ENCODE measurements around the gene PPP2R5D.
"Not testable (repeated sequence)": the region's sequence is repeated elsewhere in the genome, so short reads cannot be mapped to it uniquely, and the experiment has no call there.

PPP2R5D gene

GRCh38 chr6:43033496-43034189, 49.3 kb downstream of the PPP2R5D start:
- Histone ChIP-seq H3K27me3 (no peaks in the 10 kb centered on the region), H3K36me3 (peaks cover 77 to 100% (median 95%) of the 10 kb centered on the region in 11 experiments), H3K4me2 (no peak overlapping the region), H4K20me1 (peaks cover 0 to 74% (median 26%) of the 10 kb centered on the region in 11 experiments; a peak in 16 of 22 replicates), H3K27ac (no peak overlapping the region), H3K9me3 (replicated peaks in 1 of 11) (no peaks in the 10 kb centered on the region), H3K4me1 (no peaks in the 10 kb centered on the region), H3K4me3 (no peak overlapping the region), H3K9ac (no peak overlapping the region)
- TF ChIP-seq Cebpa-rat (IDR thresholded peaks at IDR 0.05), result no peak

DNA sequence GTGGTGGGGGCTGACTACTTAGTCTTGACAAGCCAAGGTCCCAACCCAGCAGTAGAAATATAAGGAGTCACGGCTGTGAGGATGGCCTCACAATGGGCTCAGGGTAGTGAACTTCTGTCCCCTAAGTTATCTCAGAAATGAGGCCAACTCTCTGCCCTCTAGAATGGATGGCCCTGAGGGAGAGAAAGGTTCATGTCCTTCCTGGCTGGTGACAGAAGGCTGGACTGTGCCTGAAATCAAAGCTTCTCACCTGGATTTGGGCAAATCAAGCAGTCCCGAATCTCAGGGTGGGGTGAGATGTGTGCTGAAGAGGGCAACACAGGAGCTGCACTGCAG, 49.8 kb downstream of the PPP2R5D start:
- H3K36me3 ChIP-seq, result peaks cover 77 to 100% (median 95%) of the 10 kb centered on the region in 11 experiments

DNA sequence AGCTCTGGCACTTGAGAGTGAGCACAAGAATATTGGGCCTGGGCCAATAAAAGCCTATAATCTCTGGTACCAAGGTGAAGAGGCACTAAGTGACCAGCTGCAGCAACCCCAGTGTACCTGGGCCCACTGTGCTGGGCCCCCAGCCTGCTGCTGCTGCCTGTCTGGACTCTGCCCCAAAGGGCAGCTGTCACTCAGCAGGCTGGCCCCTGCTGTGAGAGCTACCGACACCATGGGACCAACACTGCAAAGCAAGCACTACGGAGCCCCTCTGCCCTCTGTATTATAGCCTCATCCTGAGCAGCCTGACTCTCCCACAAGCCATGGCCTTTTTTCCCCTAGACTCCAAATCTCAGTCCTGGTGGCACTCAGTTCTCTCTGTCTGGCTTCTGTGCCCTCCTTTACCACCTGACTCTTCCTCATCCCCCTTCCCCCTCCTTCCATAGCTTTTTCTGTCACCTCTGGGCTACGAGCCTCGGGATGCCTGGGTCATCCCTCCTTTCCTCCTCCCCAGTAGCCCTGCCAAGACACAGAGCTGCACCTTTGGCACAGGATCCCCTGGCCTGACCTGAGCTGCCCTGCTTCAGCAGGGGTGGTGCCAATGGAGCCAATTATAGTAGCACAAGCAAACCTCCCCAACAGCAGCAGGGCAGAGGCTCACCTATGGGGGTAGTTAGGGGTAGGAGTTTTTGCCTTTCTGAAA, 51.3 kb downstream of the PPP2R5D start:
- no peak for TF ChIP-seq Cebpa-rat (IDR thresholded peaks at IDR 0.05)
- no peak overlapping the region; a peak in 1 of 22 replicates for H3K9ac ChIP-seq
- H3K27ac ChIP-seq, result no peak overlapping the region
- no peak overlapping the region for H3K4me3 ChIP-seq
- H4K20me1 ChIP-seq, result peaks cover 0 to 63% (median 20%) of the 10 kb centered on the region in 11 experiments; a peak in 14 of 22 replicates
- no peaks in the 10 kb centered on the region for H3K27me3 ChIP-seq
- peaks cover 76 to 100% (median 94%) of the 10 kb centered on the region in 11 experiments for H3K36me3 ChIP-seq
- H3K9me3 ChIP-seq (replicated peaks in 1 of 11), result no peaks in the 10 kb centered on the region
- H3K4me1 ChIP-seq, result no peaks in the 10 kb centered on the region
- no peak overlapping the region for H3K4me2 ChIP-seq

More for the DNA sequence above, 49.8 kb downstream of the PPP2R5D start:
- Histone ChIP-seq H3K27me3 (no peaks in the 10 kb centered on the region), H3K9me3 (replicated peaks in 1 of 11) (no peaks in the 10 kb centered on the region), H4K20me1 (peaks cover 0 to 72% (median 22%) of the 10 kb centered on the region in 11 experiments; a peak in 16 of 22 replicates), H3K4me2 (no peak overlapping the region), H3K4me1 (no peaks in the 10 kb centered on the region), H3K9ac (no peak overlapping the region), H3K4me3 (no peak overlapping the region), H3K27ac (no peak overlapping the region)
- no peak for TF ChIP-seq Cebpa-rat (IDR thresholded peaks at IDR 0.05)

- Histone ChIP-seq H3K4me1 (no peaks in the 10 kb centered on the region; a peak in 1 of 20 replicates), H3K9ac (no peak overlapping the region), H3K27ac (no peak overlapping the region), H4K20me1 (peaks cover 0 to 62% (median 20%) of the 10 kb centered on the region in 11 experiments; a peak in 14 of 22 replicates), H3K4me2 (no peak overlapping the region), H3K4me3 (no peak overlapping the region), H3K9me3 (replicated peaks in 1 of 11) (no peaks in the 10 kb centered on the region), H3K36me3 (peaks cover 69 to 97% (median 90%) of the 10 kb centered on the region in 11 experiments), H3K27me3 (no peaks in the 10 kb centered on the region)
- no peak for TF ChIP-seq Cebpa-rat (IDR thresholded peaks at IDR 0.05)
Measured at GRCh38 chr6:43036712-43037111, 52.3 kb downstream of the PPP2R5D start.

GRCh38 chr6:43037197-43037596, 52.8 kb downstream of the PPP2R5D start:
- no peak for TF ChIP-seq Cebpa-rat (IDR thresholded peaks at IDR 0.05)
- peaks cover 64 to 94% (median 87%) of the 10 kb centered on the region in 11 experiments for H3K36me3 ChIP-seq

DNA sequence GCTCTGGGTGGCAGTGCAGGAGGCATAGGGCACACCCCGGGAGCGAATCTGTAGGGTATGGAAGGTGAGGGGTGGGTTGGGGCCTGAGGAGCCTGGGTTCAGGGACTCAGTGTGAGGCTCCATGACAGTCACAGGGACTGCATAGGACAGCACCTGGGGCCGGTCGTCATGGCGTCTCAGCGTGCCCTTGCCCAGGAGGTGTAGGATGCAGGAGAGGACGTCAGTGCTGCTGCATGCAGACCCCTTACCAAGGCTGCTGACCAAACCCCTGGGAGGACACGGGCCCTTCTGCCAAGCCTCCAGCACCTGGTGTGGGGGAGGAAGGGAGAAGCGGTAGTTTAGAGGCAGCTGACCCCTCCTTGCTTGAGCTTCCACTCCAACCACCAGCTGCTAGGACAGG, 53.3 kb downstream of the PPP2R5D start:
- no peak overlapping the region for H3K4me3 ChIP-seq
- H3K27ac ChIP-seq, result no peak overlapping the region
- H3K36me3 ChIP-seq, result peaks cover 60 to 94% (median 86%) of the 10 kb centered on the region in 11 experiments
- H3K27me3 ChIP-seq, result no peaks in the 10 kb centered on the region
- no peak overlapping the region for H3K4me2 ChIP-seq
- no peak overlapping the region for H3K9ac ChIP-seq
- H3K4me1 ChIP-seq, result peaks cover 0 to 7% (median 0%) of the 10 kb centered on the region in 10 experiments; a peak in 4 of 20 replicates
- no peak for TF ChIP-seq Cebpa-rat (IDR thresholded peaks at IDR 0.05)
- peaks cover 0 to 52% (median 16%) of the 10 kb centered on the region in 11 experiments; a peak in 12 of 22 replicates for H4K20me1 ChIP-seq
- no peaks in the 10 kb centered on the region for H3K9me3 ChIP-seq (replicated peaks in 1 of 11)

More at GRCh38 chr6:43037197-43037596, 52.8 kb downstream of the PPP2R5D start:
- Histone ChIP-seq H3K4me3 (no peak overlapping the region), H3K4me1 (peaks cover 0 to 4% (median 0%) of the 10 kb centered on the region in 10 experiments; a peak in 4 of 20 replicates), H3K4me2 (no peak overlapping the region), H3K27me3 (no peaks in the 10 kb centered on the region), H3K27ac (no peak overlapping the region), H3K9ac (no peak overlapping the region), H3K9me3 (replicated peaks in 1 of 11) (no peaks in the 10 kb centered on the region), H4K20me1 (peaks cover 0 to 58% (median 16%) of the 10 kb centered on the region in 11 experiments; a peak in 14 of 22 replicates)

- H3K27me3 ChIP-seq, result no peaks in the 10 kb centered on the region
- no peak overlapping the region for H3K4me2 ChIP-seq
- H3K9ac ChIP-seq, result no peak overlapping the region; a peak in 1 of 22 replicates
- H3K9me3 ChIP-seq (replicated peaks in 1 of 11), result no peaks in the 10 kb centered on the region
- no peak overlapping the region for H3K4me3 ChIP-seq
- peaks cover 0 to 7% (median 0%) of the 10 kb centered on the region in 10 experiments; a peak in 4 of 20 replicates for H3K4me1 ChIP-seq
- H4K20me1 ChIP-seq, result peaks cover 0 to 46% (median 13%) of the 10 kb centered on the region in 11 experiments; a peak in 11 of 22 replicates
- H3K27ac ChIP-seq, result no peak overlapping the region
- H3K36me3 ChIP-seq, result peaks cover 65 to 94% (median 86%) of the 10 kb centered on the region in 11 experiments
- TF ChIP-seq Cebpa-rat (IDR thresholded peaks at IDR 0.05), result no peak
Measured at GRCh38 chr6:43038727-43039126, 54.4 kb downstream of the PPP2R5D start.

DNA sequence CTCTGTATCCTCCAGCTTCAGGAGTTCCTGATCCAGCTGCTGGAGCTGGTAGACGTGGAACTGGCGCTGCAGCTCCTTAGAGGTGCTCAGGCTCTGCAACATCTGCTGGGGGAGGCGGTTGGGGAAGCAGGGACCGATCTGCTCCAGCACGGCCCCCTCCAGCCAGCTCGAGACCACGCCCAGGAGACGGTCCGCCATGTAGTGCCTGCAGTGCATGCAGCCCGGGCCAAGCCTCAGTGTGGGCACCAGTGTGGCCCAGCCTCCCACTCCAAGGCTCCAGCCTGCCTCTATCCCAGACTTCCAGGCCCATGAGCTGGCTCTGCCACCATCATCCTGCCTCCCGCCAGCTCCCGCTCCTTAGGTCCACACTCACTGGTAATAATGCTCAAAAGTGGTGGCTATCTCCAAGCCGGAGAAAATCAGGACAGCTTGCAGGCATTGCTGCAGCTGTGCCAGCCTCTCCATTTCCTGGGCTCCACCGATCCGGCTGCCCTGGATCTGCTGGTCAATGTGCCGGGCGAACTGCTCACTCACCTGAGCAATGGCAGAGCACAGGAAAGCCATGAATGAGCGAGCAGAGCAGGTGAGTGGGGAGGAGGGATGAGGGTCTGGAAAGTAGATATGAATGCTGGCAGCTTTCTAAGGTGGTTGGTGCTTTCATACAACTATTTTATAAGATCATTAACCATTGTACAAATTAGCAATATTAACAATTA, 56.3 kb downstream of the PPP2R5D start:
- H3K4me2 ChIP-seq, result no peak overlapping the region
- peaks cover 0 to 28% (median 2%) of the 10 kb centered on the region in 11 experiments; a peak in 7 of 22 replicates for H4K20me1 ChIP-seq
- peaks cover 0 to 7% (median 0%) of the 10 kb centered on the region in 10 experiments; a peak in 4 of 20 replicates for H3K4me1 ChIP-seq
- H3K27ac ChIP-seq, result no peak overlapping the region
- no peak overlapping the region for H3K9ac ChIP-seq
- H3K36me3 ChIP-seq, result peaks cover 59 to 93% (median 81%) of the 10 kb centered on the region in 11 experiments
- H3K27me3 ChIP-seq, result no peaks in the 10 kb centered on the region
- TF ChIP-seq Cebpa-rat (IDR thresholded peaks at IDR 0.05), result no peak
- H3K4me3 ChIP-seq, result no peak overlapping the region
- no peaks in the 10 kb centered on the region for H3K9me3 ChIP-seq (replicated peaks in 1 of 11)

GRCh38 chr6:43041475-43041874, 57.1 kb downstream of the PPP2R5D start:
- not testable (repeated sequence) for H3K4me1 ChIP-seq; H3K4me3 ChIP-seq; H3K9me3 ChIP-seq (replicated peaks in 1 of 11); H3K9ac ChIP-seq; H3K4me2 ChIP-seq; H3K27ac ChIP-seq; H3K27me3 ChIP-seq
- Histone ChIP-seq H3K36me3 (peaks cover 62 to 93% (median 84%) of the 10 kb centered on the region in 11 experiments), H4K20me1 (peaks cover 0 to 25% (median 0%) of the 10 kb centered on the region in 11 experiments; a peak in 4 of 22 replicates)

Measured in BLaER1 treated with 17β-estradiol and CSF1 and Interleukin-3, amounts not matched to agents 10 nM and 100 nM (cell line).